Spleen (tissue), 11 donors: Measurements from ENCODE around the gene CHRM4. TPM values are rescaled to one million over a fixed set of nuclear protein-coding genes. Genes with fewer than 3 reads are reported as not detected.

Experiments
- DNase-seq: peaks from one replicate; pipeline ENCODE4 v3.0.0-alpha.2; 2020
- H3K27ac ChIP-seq, 8 donors: fragments of 200-600 bp; sonication (generic) in 7 of 8; 1 replicate in 4 of 8; 2 replicates in 4 of 8; pipeline versions ENCODE4 v1.5.0 to v1.8.0; 2016 to 2021; ENCODE audit warnings: inconsistent platforms in 4 of 8, mild to moderate bottlenecking in 4 of 8, moderate library complexity in 1 of 8
- H3K27me3 ChIP-seq, 7 donors: fragments of 200-600 bp; sonication (generic) in 6 of 7; replicated peaks in 1 of 7; 1 replicate in 4 of 7; 2 replicates in 3 of 7; pipeline versions ENCODE4 v1.5.0 to v1.8.0; 2016 to 2021; ENCODE audit warnings: inconsistent platforms in 3 of 7, mild to moderate bottlenecking in 1 of 7
- H3K36me3 ChIP-seq, 6 donors: fragments of 200-600 bp; sonication (generic) in 5 of 6; 1 replicate in 4 of 6; 2 replicates in 2 of 6; pipeline versions ENCODE4 v1.5.0 to v1.8.0; 2016 to 2021; ENCODE audit warnings: inconsistent platforms in 2 of 6
- H3K4me1 ChIP-seq, 6 donors: fragments of 200-600 bp; sonication (generic) in 5 of 6; 1 replicate in 3 of 6; 2 replicates in 3 of 6; pipeline versions ENCODE4 v1.5.0 to v1.8.0; 2016 to 2021; ENCODE audit warnings: inconsistent platforms in 3 of 6
- H3K4me3 ChIP-seq, 8 donors: fragments of 200-600 bp; sonication (generic) in 7 of 8; 1 replicate in 4 of 8; 2 replicates in 4 of 8; pipeline versions ENCODE4 v1.5.0 to v1.8.0; 2016 to 2021; ENCODE audit warnings: inconsistent platforms in 4 of 8, mild to moderate bottlenecking in 4 of 8, moderate library complexity in 2 of 8
- H3K9me3 ChIP-seq, 8 donors: fragments of 200-600 bp; sonication (generic) in 7 of 8; 1 replicate in 4 of 8; 2 replicates in 4 of 8; pipeline versions ENCODE4 v1.5.0 to v1.8.0; 2016 to 2021; ENCODE audit warnings: inconsistent platforms in 4 of 8
- POLR2A ChIP-seq, 3 donors: fragments of 450-650 bp; IDR thresholded peaks; one replicate each; pipeline ENCODE4 v1.5.1; 2017; ENCODE audit warnings: antibody characterized with exemption in 3 of 3, mild to moderate bottlenecking in 1 of 3
- POLR2AphosphoS5 ChIP-seq, 3 donors: sonication (generic); formaldehyde crosslinking; IDR thresholded peaks; one replicate each; pipeline ENCODE4 v1.5.1; 2017; ENCODE audit warnings: antibody characterized with exemption in 3 of 3
- WGBS, 5 donors: extraction: QIAGEN DNeasy Blood & Tissue Kit in 3 of 5; methylation state at CpG; one replicate each; pipeline versions ENCODE4 v1.1.5 to v1.1.7; 2013 to 2018; 5-methylcytosine and 5-hydroxymethylcytosine counted together
- intact Hi-C: fragments of 100-400 bp; cut with DNase I; formaldehyde crosslinking; loops from one replicate; pipeline ENCODE4 v1.15.0; 2023; ENCODE audit warnings: low total_unique reads
- polyA plus RNA-seq, 3 donors: library from polyadenylated mRNA; stranded (reverse); fragments of 200-250 nt; gene quantifications; one replicate each; pipeline ENCODE4 v1.2.1, GENCODE V29; 2013
- total RNA-seq, 7 donors: library from RNA; depleted of rRNA in 3 of 7; stranded (reverse); fragments of >200 nt in 3 of 7; fragmentation: NEBNext Ultra II Directional in 4 of 7; extraction: Animal tissue kit (Norgen Biotek cat#: 25700) in 4 of 7; gene quantifications; one replicate each; pipeline versions ENCODE4 v1.1.0 to v1.2.1, GENCODE V29; 2016 to 2021
- TF ChIP-seq, protein P1 (sequence below), 11 experiments: fragments of 200-600 bp in 7 of 11; fragments of 450-650 bp in 4 of 11; sonication (generic) in 4 of 11; IDR thresholded peaks in 8 of 11; conservative IDR thresholded peaks in 3 of 11; 1 replicate in 7 of 11; 2 replicates in 4 of 11; pipeline versions ENCODE4 v1.4.0 to v1.8.0; 2016 to 2021; ENCODE audit warnings: antibody characterized with exemption in 11 of 11, inconsistent platforms in 4 of 11, mild to moderate bottlenecking in 1 of 11
- donor health status: healthy with polysubstance abuse.
- donor health status: DM: no; HTN: no; CAD: no; lungs with moderate emphysema.
- donor health status: DM: no; HTN: no; CAD: no.
- donor health status: Bipolar disorder and iron deficiency.
- donor health status: healthy.
- donor health status: DM: no; HTN: no; CAD: no.
- donor health status: DM: yes; HTN: yes; CAD: no.

The CHRM4 gene
- total and polyA plus RNA-seq, 10 donors, result 0.06 to 34.1 (median 3.3) TPM

DNA sequence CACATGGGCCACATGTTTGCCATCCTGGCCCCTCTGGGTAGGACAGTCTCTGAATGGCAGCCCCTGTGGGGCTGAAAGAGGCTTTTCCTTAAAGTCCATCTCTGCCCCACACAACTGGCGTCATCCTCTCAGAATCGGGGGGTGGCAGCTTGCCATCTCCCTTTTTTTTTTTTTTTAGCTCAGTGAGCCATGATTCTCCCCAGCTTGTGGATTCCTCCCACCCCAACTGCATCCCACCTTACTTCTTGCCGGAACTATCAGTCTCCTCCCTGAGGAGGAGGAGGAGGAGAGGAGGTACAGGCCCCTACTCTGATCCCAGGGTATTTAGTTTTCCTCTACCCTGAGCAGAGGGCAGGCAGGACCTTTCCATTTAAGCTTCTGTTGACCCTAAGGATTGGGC, 40.9 kb downstream of the CHRM4 start:
- intact Hi-C loops, result no loop called here
- WGBS, 5 donors, result 56 to 77% (median 69%) methylated on average over 3 of the region's 3 CpGs
- Histone ChIP-seq H3K4me1 (peaks cover 45 to 95% (median 83%) of the 10 kb centered on the region in 6 donors), H3K36me3 (peaks cover 0 to 33% (median under 1%) of the 10 kb centered on the region in 6 donors), H3K27ac (peak overlapping the region; percentile 2 to 92 (median 78)), H3K4me3 (no peak overlapping the region), H3K27me3 (no peaks in the 10 kb centered on the region), H3K9me3 (no peaks in the 10 kb centered on the region)
- TF ChIP-seq POLR2AphosphoS5 (IDR thresholded peaks at IDR 0.05) (no peak), POLR2A (IDR thresholded peaks at IDR 0.05) (no peak)
- TF ChIP-seq, protein P1, sequence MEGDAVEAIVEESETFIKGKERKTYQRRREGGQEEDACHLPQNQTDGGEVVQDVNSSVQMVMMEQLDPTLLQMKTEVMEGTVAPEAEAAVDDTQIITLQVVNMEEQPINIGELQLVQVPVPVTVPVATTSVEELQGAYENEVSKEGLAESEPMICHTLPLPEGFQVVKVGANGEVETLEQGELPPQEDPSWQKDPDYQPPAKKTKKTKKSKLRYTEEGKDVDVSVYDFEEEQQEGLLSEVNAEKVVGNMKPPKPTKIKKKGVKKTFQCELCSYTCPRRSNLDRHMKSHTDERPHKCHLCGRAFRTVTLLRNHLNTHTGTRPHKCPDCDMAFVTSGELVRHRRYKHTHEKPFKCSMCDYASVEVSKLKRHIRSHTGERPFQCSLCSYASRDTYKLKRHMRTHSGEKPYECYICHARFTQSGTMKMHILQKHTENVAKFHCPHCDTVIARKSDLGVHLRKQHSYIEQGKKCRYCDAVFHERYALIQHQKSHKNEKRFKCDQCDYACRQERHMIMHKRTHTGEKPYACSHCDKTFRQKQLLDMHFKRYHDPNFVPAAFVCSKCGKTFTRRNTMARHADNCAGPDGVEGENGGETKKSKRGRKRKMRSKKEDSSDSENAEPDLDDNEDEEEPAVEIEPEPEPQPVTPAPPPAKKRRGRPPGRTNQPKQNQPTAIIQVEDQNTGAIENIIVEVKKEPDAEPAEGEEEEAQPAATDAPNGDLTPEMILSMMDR (IDR thresholded peaks at IDR 0.05 in 8 of 11, conservative IDR thresholded peaks at IDR 0.05 in 3 of 11), result no peak
- DNase-seq, result no peak

DNA sequence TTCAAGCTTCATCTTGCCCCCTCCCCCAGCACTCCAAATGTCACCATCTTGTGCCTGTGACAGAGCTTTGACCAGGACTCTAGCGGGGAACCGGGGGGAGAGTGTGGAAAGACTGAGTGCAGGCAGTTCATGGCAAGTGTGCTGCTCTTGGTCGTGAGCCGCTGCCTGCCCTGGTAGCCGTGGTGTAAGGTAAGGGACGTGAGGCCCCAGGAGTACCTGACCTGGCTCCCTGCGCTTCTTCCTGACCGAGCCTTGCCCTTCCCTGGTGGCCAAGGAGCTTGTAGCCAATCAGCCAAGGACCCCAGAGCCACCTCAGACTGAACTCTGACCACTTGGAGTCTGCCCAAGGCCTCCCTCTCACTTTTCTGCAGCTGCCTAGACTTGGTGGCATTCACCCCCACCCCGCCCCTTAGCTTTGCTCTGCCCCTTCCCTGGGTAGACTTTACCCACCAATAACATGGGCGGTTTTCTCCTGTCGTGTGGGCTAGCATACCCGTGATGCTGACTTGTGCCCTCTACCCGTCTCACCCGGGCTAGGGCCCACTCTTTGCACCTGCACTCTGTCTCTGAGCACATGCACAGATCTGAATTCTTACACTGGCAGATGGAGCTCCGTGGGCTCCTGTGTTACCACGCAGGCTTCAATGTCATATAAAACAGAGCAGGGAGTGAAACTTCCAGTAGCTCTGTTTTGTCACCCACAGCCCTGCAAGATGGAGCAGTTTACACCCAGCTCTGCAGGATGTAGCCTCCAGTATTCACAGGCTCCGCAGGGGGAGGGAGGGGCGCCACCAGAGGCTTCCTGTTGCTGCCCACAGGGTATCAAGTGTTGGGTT, 42.8 kb downstream of the CHRM4 start:
- DNase-seq, result peak; percentile 89
- TF ChIP-seq, protein P1 (IDR thresholded peaks at IDR 0.05 in 8 of 11, conservative IDR thresholded peaks at IDR 0.05 in 3 of 11), result no peak
- no peak for TF ChIP-seq POLR2A (IDR thresholded peaks at IDR 0.05)
- peak in 2 of 3 donors; percentile 62 to 73 for TF ChIP-seq POLR2AphosphoS5 (IDR thresholded peaks at IDR 0.05)
- WGBS, 5 donors, result 20 to 23% (median 21%) methylated on average over 18 of the region's 18 CpGs
- peak overlapping the region; percentile 66 to 96 (median 78) for H3K4me3 ChIP-seq
- H3K36me3 ChIP-seq, result peaks cover 0 to 22% (median 0%) of the 10 kb centered on the region in 6 donors
- H3K27me3 ChIP-seq, result no peaks in the 10 kb centered on the region
- intact Hi-C loops, result no loop called here
- H3K9me3 ChIP-seq, result no peaks in the 10 kb centered on the region
- peak overlapping the region; percentile 41 to 92 (median 80) for H3K27ac ChIP-seq
- H3K4me1 ChIP-seq, result peaks cover 52 to 94% (median 86%) of the 10 kb centered on the region in 6 donors

DNA sequence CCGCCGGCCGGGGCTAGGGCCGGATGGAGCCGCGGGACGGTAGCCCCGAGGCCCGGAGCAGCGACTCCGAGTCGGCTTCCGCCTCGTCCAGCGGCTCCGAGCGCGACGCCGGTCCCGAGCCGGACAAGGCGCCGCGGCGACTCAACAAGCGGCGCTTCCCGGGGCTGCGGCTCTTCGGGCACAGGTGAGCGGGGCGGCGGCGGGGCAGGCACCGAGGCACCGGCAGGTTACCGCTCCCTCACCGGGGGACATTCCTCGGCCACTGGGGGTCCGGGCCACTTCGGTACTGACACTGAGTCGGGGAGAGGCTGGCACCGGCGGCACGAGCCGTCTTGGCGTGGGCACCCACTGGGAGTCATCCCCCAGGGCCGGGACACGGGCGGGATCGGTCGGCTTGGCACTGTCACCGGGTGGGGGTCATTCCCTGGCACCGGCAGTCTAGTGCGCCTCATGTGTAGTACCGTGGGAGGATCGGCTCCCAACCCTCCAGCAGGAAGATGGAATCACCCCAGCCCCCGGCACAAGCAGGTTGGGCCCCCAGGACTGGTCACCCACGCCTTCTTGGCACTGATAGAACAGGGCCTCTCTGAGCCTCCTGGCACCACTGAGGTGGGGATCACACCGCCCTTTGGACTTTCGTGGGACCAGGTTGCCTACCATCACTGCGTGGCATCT, 43.8 kb downstream of the CHRM4 start:
- peaks cover 51 to 94% (median 78%) of the 10 kb centered on the region in 6 donors for H3K4me1 ChIP-seq
- no peaks in the 10 kb centered on the region for H3K9me3 ChIP-seq
- H3K36me3 ChIP-seq, result peaks cover 0 to 15% (median 0%) of the 10 kb centered on the region in 6 donors
- peak overlapping the region; percentile 66 to 96 (median 78) for H3K4me3 ChIP-seq
- intact Hi-C loops, result no loop called here
- DNase-seq, result peak; percentile 94
- TF ChIP-seq POLR2A (IDR thresholded peaks at IDR 0.05), result no peak
- TF ChIP-seq POLR2AphosphoS5 (IDR thresholded peaks at IDR 0.05), result no peak
- TF ChIP-seq, protein P1 (IDR thresholded peaks at IDR 0.05 in 8 of 11, conservative IDR thresholded peaks at IDR 0.05 in 3 of 11), result no peak
- H3K27ac ChIP-seq, result peak overlapping the region; percentile 24 to 92 (median 80)
- 2 to 26% (median 13%) methylated on average over 41 to 63 of the region's 63 CpGs for WGBS, 5 donors
- no peaks in the 10 kb centered on the region for H3K27me3 ChIP-seq
